GM19099 (cell line): Measurements from ENCODE around the gene TXNRD1.

ENCODE experiments used
- POLR2A ChIP-seq: IDR thresholded peaks from 3 replicates; pipeline ENCODE4 v1.6.1; 2011; ENCODE audit warnings: low read depth; ENCODE audit not compliant: insufficient read length; ENCODE audit errors: extremely low read depth

Gene TXNRD1

GRCh38 chr12:104250366-104251125 lies 35.0 kb downstream of the TXNRD1 start:
- no peak for TF ChIP-seq POLR2A

GRCh38 chr12:104257913-104258472 lies 42.4 kb downstream of the TXNRD1 start:
- TF ChIP-seq POLR2A = no peak

GRCh38 chr12:104258476-104259067 lies 43.0 kb downstream of the TXNRD1 start:
- TF ChIP-seq POLR2A = no peak

- no peak for TF ChIP-seq POLR2A
Observed at GRCh38 chr12:104263026-104263425, 47.4 kb downstream of the TXNRD1 start.

GRCh38 chr12:104263580-104264358 lies 48.2 kb downstream of the TXNRD1 start:
- TF ChIP-seq POLR2A = no peak

- no peak for TF ChIP-seq POLR2A
Observed at GRCh38 chr12:104272938-104273337, 57.4 kb downstream of the TXNRD1 start.

- TF ChIP-seq POLR2A = no peak
Observed at GRCh38 chr12:104273503-104273902, 57.9 kb downstream of the TXNRD1 start.

- no peak for TF ChIP-seq POLR2A
Observed at GRCh38 chr12:104274811-104275210, 59.2 kb downstream of the TXNRD1 start.

- TF ChIP-seq POLR2A = no peak
Observed at GRCh38 chr12:104275689-104276088, 60.1 kb downstream of the TXNRD1 start.

GRCh38 chr12:104276273-104277131 lies 60.9 kb downstream of the TXNRD1 start:
- TF ChIP-seq POLR2A = no peak

- no peak for TF ChIP-seq POLR2A
Observed at GRCh38 chr12:104279164-104279563, 63.6 kb downstream of the TXNRD1 start.

- TF ChIP-seq POLR2A = no peak
Observed at GRCh38 chr12:104280111-104280510, 64.5 kb downstream of the TXNRD1 start.

GRCh38 chr12:104280717-104281458 lies 65.3 kb downstream of the TXNRD1 start:
- TF ChIP-seq POLR2A = no peak

GRCh38 chr12:104281636-104282035 lies 66.1 kb downstream of the TXNRD1 start:
- TF ChIP-seq POLR2A = no peak
